Heart right ventricle (tissue), 16 donors: Measurements from ENCODE around the gene SH3RF3. TPM values are rescaled to one million over a fixed set of nuclear protein-coding genes. Genes with fewer than 3 reads are reported as not detected.

Experiments used
- ATAC-seq, 8 donors: fragments of 200-7000 bp; cut with Tn5 transposase; one replicate each; pipeline ENCODE4 v1.9.1; 2020; ENCODE audit warnings: mild to moderate bottlenecking in 8 of 8, moderate library complexity in 8 of 8, moderate number of reproducible peaks in 1 of 8
- DNase-seq, 2 donors: peaks; one replicate each; pipeline ENCODE4 v3.0.0-alpha.2; 2020
- H3K27ac ChIP-seq, 10 donors: fragments of 200-600 bp; sonication (generic) in 2 of 10; one replicate each; pipeline versions ENCODE4 v1.5.0 to v1.8.0; 2020 to 2022; ENCODE audit warnings: mild to moderate bottlenecking in 3 of 10
- H3K27me3 ChIP-seq, 7 donors: fragments of 200-600 bp; one replicate each; pipeline ENCODE4 v1.8.0; 2021 to 2022; ENCODE audit warnings: mild to moderate bottlenecking in 2 of 7
- H3K36me3 ChIP-seq, 9 donors: fragments of 200-600 bp; sonication (generic) in 1 of 9; one replicate each; pipeline versions ENCODE4 v1.5.0 to v1.8.0; 2020 to 2022; ENCODE audit warnings: mild to moderate bottlenecking in 2 of 9
- H3K4me1 ChIP-seq, 9 donors: fragments of 200-600 bp; sonication (generic) in 1 of 9; one replicate each; pipeline versions ENCODE4 v1.5.0 to v1.8.0; 2020 to 2022; ENCODE audit warnings: mild to moderate bottlenecking in 4 of 9
- H3K4me3 ChIP-seq, 10 donors: fragments of 200-600 bp; sonication (generic) in 2 of 10; one replicate each; pipeline versions ENCODE4 v1.5.0 to v1.8.0; 2020 to 2022; ENCODE audit warnings: mild to moderate bottlenecking in 7 of 10, moderate library complexity in 2 of 10
- H3K9me3 ChIP-seq, 11 donors: fragments of 200-600 bp in 10 of 11; sonication (generic) in 2 of 11; one replicate each; pipeline versions ENCODE4 v1.5.0 to v1.8.0; 2013 to 2022; ENCODE audit warnings: mild to moderate bottlenecking in 2 of 11, control low read depth in 1 of 11, moderate library complexity in 1 of 11
- WGBS, 2 donors: extraction: QIAGEN DNeasy Blood & Tissue Kit; methylation state at CpG; one replicate each; pipeline ENCODE4 v1.1.7; 2013; ENCODE audit warnings: inconsistent platforms in 1 of 2; 5-methylcytosine and 5-hydroxymethylcytosine counted together
- intact Hi-C, 10 donors: fragments of 100-400 bp; cut with DNase I; formaldehyde crosslinking; loops; one replicate each; pipeline versions ENCODE4 v1.11.1 to v1.14.2; 2022
- polyA plus RNA-seq, 2 donors: library from polyadenylated mRNA; stranded (reverse); fragments of 200-250 nt; gene quantifications; one replicate each; pipeline ENCODE4 v1.2.3, GENCODE V29; 2013
- total RNA-seq, 10 donors: library from RNA; stranded (reverse); fragmentation: NEBNext Ultra II Directional in 3 of 10; extraction: Animal tissue kit (Norgen Biotek cat#: 25700) in 3 of 10; gene quantifications; one replicate each; pipeline versions ENCODE4 v1.2.1 to v1.2.4, GENCODE V29; 2021 to 2023
- TF ChIP-seq, protein P1 (sequence below), 9 donors: fragments of 200-600 bp; sonication (generic) in 2 of 9; IDR thresholded peaks; one replicate each; pipeline versions ENCODE4 v1.5.0 to v1.8.0; 2021 to 2022; ENCODE audit warnings: antibody characterized with exemption in 9 of 9, mild to moderate bottlenecking in 5 of 9, moderate library complexity in 1 of 9
- donor health status: Arrhythmogenic right ventricular cardiomyopathy.
- donor health status: ischemic (EF 13 %, LVEDD 7.1; RV severe dilation, severe dysfunction).
- donor health status: healthy with polysubstance abuse.
- donor health status: DM: no; HTN: yes; CAD: no.
- donor health status: DM: no; HTN: no; CAD: no.
- donor health status: ischemic (EF 25% LVEDD 6.9; RV normal size, moderate dysfunction).
- donor health status: ischemic (EF 25% LVEDD 5.7; RV mildly dilated, moderate dysfunction).
- donor health status: healthy.
- donor health status: DM: yes; HTN: yes; CAD: no.
- donor health status: Ischemic cardiomyopathy.
- donor health status: ischemic (EF 35%, LVEDD 5.7; RV mildly dilated, moderate dysfunction).
- donor health status: nonischemic (EF 11% LVEDD 7.7; RV severe dilation, severe dysfunction).
- donor health status: DM: yes; HTN: yes; CAD: no.
- donor health status: PGD.
- donor health status: ischemic (EF 29% LVEDD 5.4; RV normal size, mild dysfunction).
- donor health status: nonischemic (EF 23%, LVEDD 6.1; RV moderate dilation, normal function).

Gene SH3RF3
- total and polyA plus RNA-seq, 12 donors, result 5.0 to 11.5 (median 8.6) TPM

DNA sequence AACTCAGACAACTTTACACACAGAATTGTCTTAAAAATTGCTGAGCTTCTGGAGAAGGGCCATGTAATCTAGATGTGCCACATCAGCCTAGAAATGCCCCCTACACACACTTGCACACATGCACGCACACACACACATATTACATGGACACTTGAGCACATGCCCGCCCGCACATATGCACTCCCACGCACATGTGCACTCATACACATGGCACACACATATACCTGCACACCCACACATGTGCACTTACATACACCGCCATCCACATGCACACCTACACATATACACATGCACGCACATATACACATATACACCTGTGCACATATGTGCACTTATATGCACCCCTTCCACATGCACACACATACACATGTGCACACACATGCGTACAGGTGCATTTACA, 271.1 kb downstream of the SH3RF3 start:
- 84 to 98% methylated on average over 7 of the region's 7 CpGs for WGBS, 2 donors

DNA sequence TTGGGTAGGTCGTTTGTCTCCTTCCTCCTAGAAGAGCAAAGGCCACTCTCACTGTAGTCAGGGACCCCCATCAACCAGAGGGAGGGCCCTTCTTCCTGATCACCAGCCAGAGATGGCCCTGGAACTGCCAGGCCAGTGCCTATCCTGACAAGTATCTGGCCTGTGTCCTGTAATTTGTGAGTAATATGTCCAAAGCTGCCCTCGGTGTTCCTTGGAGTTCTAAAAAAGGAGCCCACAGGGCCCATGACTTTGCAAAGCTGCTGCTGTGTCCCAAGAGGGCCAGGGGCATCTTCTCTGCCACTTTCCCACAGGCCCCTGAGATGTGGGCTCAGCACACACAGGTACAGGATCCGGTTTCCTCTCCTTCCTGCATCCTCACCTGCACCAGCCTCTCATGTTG, 272.4 kb downstream of the SH3RF3 start:
- no peak overlapping the region for H3K27ac ChIP-seq
- WGBS, 2 donors, result 72 to 75% methylated on average over 3 of the region's 3 CpGs
- TF ChIP-seq, protein P1, sequence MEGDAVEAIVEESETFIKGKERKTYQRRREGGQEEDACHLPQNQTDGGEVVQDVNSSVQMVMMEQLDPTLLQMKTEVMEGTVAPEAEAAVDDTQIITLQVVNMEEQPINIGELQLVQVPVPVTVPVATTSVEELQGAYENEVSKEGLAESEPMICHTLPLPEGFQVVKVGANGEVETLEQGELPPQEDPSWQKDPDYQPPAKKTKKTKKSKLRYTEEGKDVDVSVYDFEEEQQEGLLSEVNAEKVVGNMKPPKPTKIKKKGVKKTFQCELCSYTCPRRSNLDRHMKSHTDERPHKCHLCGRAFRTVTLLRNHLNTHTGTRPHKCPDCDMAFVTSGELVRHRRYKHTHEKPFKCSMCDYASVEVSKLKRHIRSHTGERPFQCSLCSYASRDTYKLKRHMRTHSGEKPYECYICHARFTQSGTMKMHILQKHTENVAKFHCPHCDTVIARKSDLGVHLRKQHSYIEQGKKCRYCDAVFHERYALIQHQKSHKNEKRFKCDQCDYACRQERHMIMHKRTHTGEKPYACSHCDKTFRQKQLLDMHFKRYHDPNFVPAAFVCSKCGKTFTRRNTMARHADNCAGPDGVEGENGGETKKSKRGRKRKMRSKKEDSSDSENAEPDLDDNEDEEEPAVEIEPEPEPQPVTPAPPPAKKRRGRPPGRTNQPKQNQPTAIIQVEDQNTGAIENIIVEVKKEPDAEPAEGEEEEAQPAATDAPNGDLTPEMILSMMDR (IDR thresholded peaks at IDR 0.05), result no peak
- intact Hi-C loops, result no loop called here
- H3K4me1 ChIP-seq, result peaks cover 0 to 7% (median 4%) of the 10 kb centered on the region in 9 donors
- ATAC-seq (no peak), DNase-seq (no peak)
- H3K27me3 ChIP-seq, result no peaks in the 10 kb centered on the region
- H3K9me3 ChIP-seq, result no peaks in the 10 kb centered on the region
- peaks cover 0 to 13% (median 0%) of the 10 kb centered on the region in 9 donors for H3K36me3 ChIP-seq
- H3K4me3 ChIP-seq, result no peak overlapping the region

More for the DNA sequence above, 271.1 kb downstream of the SH3RF3 start:
- Histone ChIP-seq H3K27ac (no peak overlapping the region), H3K36me3 (peaks cover 0 to 13% (median 0%) of the 10 kb centered on the region in 9 donors), H3K27me3 (no peaks in the 10 kb centered on the region), H3K4me1 (peaks cover 0 to 13% (median 6%) of the 10 kb centered on the region in 9 donors), H3K9me3 (no peaks in the 10 kb centered on the region), H3K4me3 (no peak overlapping the region)
- no peak for DNase-seq
- TF ChIP-seq, protein P1 (IDR thresholded peaks at IDR 0.05), result no peak
- intact Hi-C loops, result no loop called here
- ATAC-seq, result no peak

DNA sequence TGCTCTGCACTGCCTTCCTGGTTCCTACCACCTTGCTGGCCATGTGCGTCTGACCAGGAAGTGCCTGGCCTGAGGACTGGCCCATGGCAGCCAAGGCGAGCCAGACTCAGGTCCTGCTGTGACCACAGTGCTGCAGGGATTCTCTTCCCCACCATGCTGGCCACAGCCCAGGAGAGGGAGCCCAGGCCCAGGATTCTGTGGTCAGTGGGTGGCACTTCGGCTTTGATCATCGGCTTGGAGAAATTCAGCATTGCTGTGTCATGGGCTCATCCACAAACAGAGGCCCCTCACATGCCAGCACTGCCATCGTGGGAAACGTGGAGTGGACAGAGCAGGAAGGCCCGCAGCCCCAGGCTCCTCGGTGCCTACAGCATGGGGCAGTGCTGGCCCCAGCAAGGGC, 273.2 kb downstream of the SH3RF3 start:
- TF ChIP-seq, protein P1 (IDR thresholded peaks at IDR 0.05), result no peak
- ATAC-seq, result no peak

DNA sequence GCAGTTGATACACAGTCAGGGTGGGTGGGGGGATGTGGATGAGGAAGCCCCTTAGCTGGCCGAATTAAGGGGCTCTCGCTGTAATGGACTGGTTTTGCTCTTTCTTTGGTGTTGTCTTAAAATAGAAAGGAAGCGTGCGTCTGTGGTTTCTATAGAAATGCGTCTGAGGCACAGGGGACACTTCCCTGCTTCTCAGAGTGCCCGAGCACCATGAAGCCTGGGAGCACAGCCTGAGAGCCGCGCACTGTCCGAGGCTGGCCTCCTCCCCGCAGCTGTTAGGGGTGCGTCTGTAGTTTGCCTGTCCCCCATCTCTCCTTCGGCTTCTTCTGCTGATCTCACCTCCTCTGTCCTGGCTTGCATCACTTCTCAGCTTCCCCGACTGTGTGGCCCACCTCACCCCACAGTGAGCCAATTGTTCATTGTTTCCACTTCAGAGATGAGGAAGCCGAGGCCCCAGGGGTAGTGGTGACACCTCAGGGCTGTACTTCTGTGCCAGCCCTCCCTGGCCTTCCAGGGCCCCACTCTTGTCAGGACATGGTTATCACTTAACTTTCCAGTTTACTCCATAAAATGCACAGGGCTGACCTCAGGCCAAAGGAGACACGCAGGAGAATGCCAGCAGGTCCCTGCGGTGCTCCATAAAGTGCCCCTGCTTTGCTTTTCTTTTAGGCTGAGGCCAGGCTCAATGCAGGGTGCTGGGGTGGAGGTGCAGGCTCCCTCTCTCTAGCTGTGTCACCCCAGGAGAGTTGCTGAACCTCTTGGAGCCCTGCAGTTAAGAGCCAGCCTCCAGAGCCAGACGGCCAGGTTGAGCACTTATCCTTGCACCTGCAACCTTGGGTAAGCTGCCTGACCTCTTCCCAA, 274.2 kb downstream of the SH3RF3 start:
- DNase-seq (no peak), ATAC-seq (no peak)
- H3K27me3 ChIP-seq, result no peaks in the 10 kb centered on the region
- 76 to 83% methylated on average over 17 of the region's 17 CpGs for WGBS, 2 donors
- intact Hi-C loops, result no loop called here
- no peak overlapping the region for H3K4me3 ChIP-seq
- H3K4me1 ChIP-seq, result no peaks in the 10 kb centered on the region
- peaks cover 0 to 13% (median 0%) of the 10 kb centered on the region in 9 donors for H3K36me3 ChIP-seq
- TF ChIP-seq, protein P1 (IDR thresholded peaks at IDR 0.05), result no peak
- no peaks in the 10 kb centered on the region for H3K9me3 ChIP-seq
- no peak overlapping the region for H3K27ac ChIP-seq

More for the DNA sequence above, 273.2 kb downstream of the SH3RF3 start:
- intact Hi-C loops, result no loop called here
- Histone ChIP-seq H3K4me1 (no peaks in the 10 kb centered on the region), H3K9me3 (no peaks in the 10 kb centered on the region), H3K27ac (no peak overlapping the region), H3K36me3 (peaks cover 0 to 13% (median 0%) of the 10 kb centered on the region in 9 donors), H3K27me3 (no peaks in the 10 kb centered on the region), H3K4me3 (no peak overlapping the region)
- WGBS, 2 donors, result 83 to 93% methylated on average over 8 of the region's 8 CpGs
- DNase-seq, result no peak
